GM23248 (cell line): Measurements from ENCODE around the gene ZHX3.

ENCODE experiments used
- EZH2 ChIP-seq: fragments of 200-600 bp; sonication (generic); IDR thresholded peaks from 2 replicates; pipeline ENCODE4 v1.6.1; 2018; ENCODE audit warnings: antibody characterized with exemption, mild to moderate bottlenecking; ENCODE audit not compliant: insufficient read depth, poor library complexity, severe bottlenecking
- EZH2phosphoT487 ChIP-seq: fragments of 200-600 bp; sonication (generic); IDR thresholded peaks from 2 replicates; pipeline ENCODE4 v1.6.1; 2018; ENCODE audit warnings: antibody characterized with exemption, moderate library complexity, mild to moderate bottlenecking, low read depth; ENCODE audit not compliant: insufficient read depth

GRCh38 chr20:41258474-41258873 is 59.1 kb downstream of the ZHX3 start:
- no peak for TF ChIP-seq EZH2phosphoT487
- TF ChIP-seq EZH2 = no peak
